ENCODE measurements around the gene SLC5A10. TPM values are rescaled to one million over a fixed set of nuclear protein-coding genes. Genes with fewer than 3 reads are reported as not detected.

SLC5A10 gene
- total RNA-seq, 1 experiment from 2014 or later = 0.17 TPM

- intact Hi-C loops (cut with micrococcal nuclease; ENCODE audit: unreplicated experiment) = no loop called here
- no peak overlapping the region for H3K4me2 ChIP-seq
- no peaks in the 10 kb centered on the region for H3K27me3 ChIP-seq (ENCODE audit: insufficient read depth, low read depth)
- H3K36me3 ChIP-seq (ENCODE audit: low read depth) = peaks cover 7% of the 10 kb centered on the region; the same call in 1 of the 2 replicates
- ChIA-PET CTCF (no interaction called here), POLR2A (ENCODE audit: unreplicated experiment) (no interaction called here)
- H3K9me2 ChIP-seq (ENCODE audit: insufficient read depth) = no peaks in the 10 kb centered on the region
- peaks cover 73% of the 10 kb centered on the region for H4K20me1 ChIP-seq (ENCODE audit: insufficient read depth)
- no TSS peak for BruUV-seq (replicated peaks)
- no peaks in the 10 kb centered on the region for H3K9me3 ChIP-seq (ENCODE audit: insufficient read depth, low read depth)
- TF ChIP-seq CTCF (conservative IDR thresholded peaks at IDR 0.05) (no peak), EZH2 (IDR thresholded peaks at IDR 0.05; ENCODE audit: low read depth) (no peak)
- no peak overlapping the region for H3K27ac ChIP-seq
- 0 out of 2 replicates have a peak, but pooled peaks cover 3% of the 10 kb centered on the region for H3F3A ChIP-seq (ENCODE audit: insufficient read depth, low read depth)
- H3K79me2 ChIP-seq (ENCODE audit: low read depth) = peaks cover 27% of the 10 kb centered on the region
- DNase-seq = no peak
- H2AFZ ChIP-seq = no peak overlapping the region
- H3K4me1 ChIP-seq (replicated peaks; ENCODE audit: insufficient read depth) = no peaks in the 10 kb centered on the region
- H3K4me3 ChIP-seq = no peak overlapping the region
Measured at GRCh38 chr17:18991531-18992315, 39.8 kb downstream of the SLC5A10 start.

GRCh38 chr17:18992454-18993130, 40.6 kb downstream of the SLC5A10 start:
- Histone ChIP-seq H3K27me3 (ENCODE audit: insufficient read depth, low read depth) (no peaks in the 10 kb centered on the region), H3K9me2 (ENCODE audit: insufficient read depth) (no peaks in the 10 kb centered on the region), H4K20me1 (ENCODE audit: insufficient read depth) (peaks cover 73% of the 10 kb centered on the region), H3K9me3 (ENCODE audit: insufficient read depth, low read depth) (no peaks in the 10 kb centered on the region), H2AFZ (no peak overlapping the region), H3K27ac (no peak overlapping the region), H3K79me2 (ENCODE audit: low read depth) (peaks cover 34% of the 10 kb centered on the region), H3F3A (ENCODE audit: insufficient read depth, low read depth) (0 out of 2 replicates have a peak, but pooled peaks cover 3% of the 10 kb centered on the region), H3K4me2 (no peak overlapping the region), H3K4me1 (replicated peaks; ENCODE audit: insufficient read depth) (no peaks in the 10 kb centered on the region), H3K36me3 (ENCODE audit: low read depth) (peaks cover 6% of the 10 kb centered on the region), H3K4me3 (no peak overlapping the region)
- ChIA-PET POLR2A (ENCODE audit: unreplicated experiment) (no interaction called here), CTCF (no interaction called here)
- no TSS peak for BruUV-seq (replicated peaks)
- TF ChIP-seq EZH2 (IDR thresholded peaks at IDR 0.05; ENCODE audit: low read depth) (no peak), CTCF (conservative IDR thresholded peaks at IDR 0.05) (no peak)
- DNase-seq = no peak
- intact Hi-C loops (cut with micrococcal nuclease; ENCODE audit: unreplicated experiment) = no loop called here

GRCh38 chr17:18993905-18994526, 42.1 kb downstream of the SLC5A10 start:
- H3F3A ChIP-seq (ENCODE audit: insufficient read depth, low read depth) = 0 out of 2 replicates have a peak, but pooled peaks cover 3% of the 10 kb centered on the region
- peaks cover 75% of the 10 kb centered on the region for H4K20me1 ChIP-seq (ENCODE audit: insufficient read depth)
- no peak overlapping the region for H3K27ac ChIP-seq
- TF ChIP-seq CTCF (conservative IDR thresholded peaks at IDR 0.05) = no peak
- intact Hi-C loops (cut with micrococcal nuclease; ENCODE audit: unreplicated experiment) = no loop called here
- peaks cover 47% of the 10 kb centered on the region for H3K79me2 ChIP-seq (ENCODE audit: low read depth)
- H3K27me3 ChIP-seq (ENCODE audit: insufficient read depth, low read depth) = no peaks in the 10 kb centered on the region
- no peak for DNase-seq
- no peaks in the 10 kb centered on the region for H3K9me3 ChIP-seq (ENCODE audit: insufficient read depth, low read depth)
- H3K9me2 ChIP-seq (ENCODE audit: insufficient read depth) = no peaks in the 10 kb centered on the region
- no peak overlapping the region for H3K4me2 ChIP-seq
- no peak overlapping the region for H3K4me3 ChIP-seq
- no TSS peak for BruUV-seq (replicated peaks)
- no peak overlapping the region for H2AFZ ChIP-seq
- no peaks in the 10 kb centered on the region for H3K4me1 ChIP-seq (replicated peaks; ENCODE audit: insufficient read depth)
- CTCF ChIA-PET = no interaction called here
- POLR2A ChIA-PET (ENCODE audit: unreplicated experiment) = no interaction called here
- H3K36me3 ChIP-seq (ENCODE audit: low read depth) = no peaks in the 10 kb centered on the region; the same call in 1 of the 2 replicates
